GM23338 (cell line): ENCODE data around the gene MTAP. TPM values are rescaled to one million over a fixed set of nuclear protein-coding genes. Genes with fewer than 3 reads are reported as not detected.

ENCODE experiments used
- ATAC-seq: fragments of 200-7000 bp; cut with Tn5 transposase; 3 replicates; pipeline ENCODE4 v1.9.1; 2020
- DNase-seq: peaks from one replicate; pipeline ENCODE4 v3.0.0-alpha.2; 2015; ENCODE audit warnings: low spot score
- H2AFZ ChIP-seq: fragments of 200-600 bp; sonication (generic); 2 replicates; pipeline ENCODE4 v1.8.0; 2016; ENCODE audit warnings: antibody characterized with exemption, mild to moderate bottlenecking, moderate library complexity
- H3F3A ChIP-seq: fragments of 200-600 bp; sonication (generic); replicated peaks from 2 replicates; pipeline ENCODE4 v1.8.0; 2017; ENCODE audit warnings: antibody characterized with exemption, mixed run types, low read depth
- H3K27ac ChIP-seq: fragments of 200-600 bp; sonication (generic); 2 replicates; pipeline ENCODE4 v1.6.1; 2016; ENCODE audit warnings: low read depth
- H3K27me3 ChIP-seq: fragments of 200-600 bp; sonication (generic); 2 replicates; pipeline ENCODE4 v1.8.0; 2016; ENCODE audit warnings: mild to moderate bottlenecking, mixed run types, moderate library complexity; ENCODE audit not compliant: insufficient read depth
- H3K36me3 ChIP-seq: fragments of 200-600 bp; sonication (generic); 2 replicates; pipeline ENCODE4 v1.8.0; 2016; ENCODE audit warnings: mild to moderate bottlenecking; ENCODE audit not compliant: insufficient read depth
- H3K4me1 ChIP-seq: fragments of 200-600 bp; sonication (generic); 2 replicates; pipeline ENCODE4 v1.8.0; 2016; ENCODE audit warnings: mild to moderate bottlenecking, moderate library complexity; ENCODE audit not compliant: insufficient read depth
- H3K4me2 ChIP-seq: fragments of 200-600 bp; sonication (generic); 2 replicates; pipeline ENCODE4 v1.7.1; 2017; ENCODE audit warnings: mixed run types
- H3K4me3 ChIP-seq: fragments of 200-600 bp; sonication (generic); 2 replicates; pipeline ENCODE4 v1.6.1; 2016; ENCODE audit warnings: mixed run types
- H3K79me2 ChIP-seq: fragments of 200-600 bp; sonication (generic); replicated peaks from 2 replicates; pipeline ENCODE4 v1.8.0; 2017; ENCODE audit warnings: mild to moderate bottlenecking; ENCODE audit not compliant: insufficient read depth
- H3K9me2 ChIP-seq: fragments of 200-600 bp; sonication (generic); 2 replicates; pipeline ENCODE4 v1.8.0; 2017; ENCODE audit not compliant: insufficient read depth
- H4K20me1 ChIP-seq: fragments of 200-600 bp; sonication (generic); replicated peaks from 2 replicates; pipeline ENCODE4 v1.8.0; 2017; ENCODE audit warnings: mild to moderate bottlenecking; ENCODE audit not compliant: insufficient read depth
- H3K27ac Mint-ChIP-seq: 2 replicates; pipeline ENCODE4 v1.8.0; 2020; ENCODE audit warnings: inconsistent platforms, mild to moderate bottlenecking, moderate library complexity, mixed read lengths
- H3K27me3 Mint-ChIP-seq: 3 replicates; pipeline ENCODE4 v1.8.0; 2022; ENCODE audit warnings: low read depth, mild to moderate bottlenecking, moderate library complexity, mixed read lengths, inconsistent platforms; ENCODE audit not compliant: insufficient read depth, poor library complexity
- H3K36me3 Mint-ChIP-seq: 3 replicates; pipeline ENCODE4 v1.8.0; 2021; ENCODE audit warnings: low read depth, mild to moderate bottlenecking, inconsistent platforms, moderate library complexity, mixed read lengths
- H3K4me1 Mint-ChIP-seq: 3 replicates; pipeline ENCODE4 v1.8.0; 2020; ENCODE audit warnings: mild to moderate bottlenecking, inconsistent platforms, mixed read lengths
- H3K4me3 Mint-ChIP-seq: 3 replicates; pipeline ENCODE4 v1.8.0; 2021; ENCODE audit warnings: moderate library complexity, mild to moderate bottlenecking, inconsistent platforms, mixed read lengths
- H3K9me3 Mint-ChIP-seq: 3 replicates; pipeline ENCODE4 v1.8.0; 2020; ENCODE audit warnings: moderate library complexity, mild to moderate bottlenecking, inconsistent platforms, mixed read lengths
- CREB1 ChIP-seq: fragments of 250-450 bp; sonication (Bioruptor Pico); IDR thresholded peaks from 2 replicates; pipeline ENCODE4 v1.5.0; 2020; ENCODE audit warnings: low read depth, mild to moderate bottlenecking, moderate library complexity
- CTCF ChIP-seq, 2 experiments: fragments of 200-600 bp in 1 of 2; sonication (generic) in 1 of 2; conservative IDR thresholded peaks; 2 replicates each; pipeline versions ENCODE4 v1.5.1 to v1.6.1; 2016 to 2017; ENCODE audit warnings: antibody characterized with exemption in 2 of 2, low read depth in 2 of 2, mild to moderate bottlenecking in 2 of 2, moderate library complexity in 1 of 2
- ETS1 ChIP-seq: IDR thresholded peaks from 2 replicates; pipeline ENCODE4 v1.6.1; 2016; ENCODE audit warnings: antibody characterized with exemption
- EZH2 ChIP-seq: fragments of 200-600 bp; sonication (generic); IDR thresholded peaks from one replicate; pipeline ENCODE4 v1.8.0; 2017; ENCODE audit warnings: antibody characterized with exemption, mild to moderate bottlenecking, low read depth; ENCODE audit not compliant: unreplicated experiment
- JUNB ChIP-seq: IDR thresholded peaks from one replicate; pipeline ENCODE4 v1.6.1; 2016; ENCODE audit warnings: antibody characterized with exemption; ENCODE audit not compliant: unreplicated experiment
- POLR2AphosphoS5 ChIP-seq: IDR thresholded peaks from 2 replicates; pipeline ENCODE4 v1.6.1; 2016; ENCODE audit warnings: antibody characterized with exemption, low read depth
- STAT1 ChIP-seq: IDR thresholded peaks from one replicate; pipeline ENCODE4 v1.6.1; 2016; ENCODE audit warnings: antibody characterized with exemption; ENCODE audit not compliant: unreplicated experiment
- ZNF114 ChIP-seq: fragments of 250-450 bp; sonication (Bioruptor Pico); IDR thresholded peaks from 2 replicates; pipeline ENCODE4 v1.5.0; 2020; ENCODE audit warnings: mild to moderate bottlenecking, moderate library complexity
- ZNF331 ChIP-seq: fragments of 250-450 bp; sonication (Bioruptor Pico); IDR thresholded peaks from 2 replicates; pipeline ENCODE4 v1.5.0; 2020; ENCODE audit warnings: low read depth, mild to moderate bottlenecking, moderate library complexity
- ZNF462 ChIP-seq: fragments of 250-450 bp; sonication (Bioruptor Pico); IDR thresholded peaks from 2 replicates; pipeline ENCODE4 v1.5.0; 2020; ENCODE audit warnings: mild to moderate bottlenecking, moderate library complexity
- polyA plus RNA-seq: library from polyadenylated mRNA; unstranded; fragments of >200 nt; fragmentation: Nextera tagmentation; extraction: Ambion mirVana; gene quantifications from 2 replicates; pipeline ENCODE4 v1.2.1, GENCODE V29; 2016
- total RNA-seq: library from RNA; depleted of rRNA; stranded (reverse); fragments of >200 nt; shearing (Covaris generic); gene quantifications from 2 replicates; pipeline ENCODE4 v1.2.3, GENCODE V29; 2014

MTAP gene
- total and polyA plus RNA-seq, 2 experiments from 2014 or later: 61.8 to 70.0 TPM

- Histone ChIP-seq H3K27me3 (peaks cover 18% of the 10 kb centered on the region), H4K20me1 (peaks cover 43% of the 10 kb centered on the region), H3K4me1 (peaks cover 21% of the 10 kb centered on the region), H3K36me3 (peaks cover 14% of the 10 kb centered on the region), H3K79me2 (peaks cover 70% of the 10 kb centered on the region), H2AFZ (no peak overlapping the region), H3K27ac (no peak overlapping the region), H3K4me2 (peak overlapping the region; percentile 98), H3K9me2 (no peaks in the 10 kb centered on the region), H3K4me3 (peak overlapping the region; percentile 94), H3F3A (0 out of 2 replicates have a peak, but pooled peaks cover 4% of the 10 kb centered on the region)
- Mint-ChIP-seq H3K36me3 (peaks cover 61% of the 10 kb centered on the region), H3K4me3 (peak overlapping the region; percentile 100), H3K4me1 (peaks cover 32% of the 10 kb centered on the region), H3K9me3 (no peaks in the 10 kb centered on the region; the same call in 2 of the 3 replicates), H3K27ac (no peak overlapping the region), H3K27me3 (peaks cover 23% of the 10 kb centered on the region)
- no peak for ATAC-seq
- DNase-seq: no peak
- no peak for TF ChIP-seq CREB1 (CRISPR knock-in tag)
- TF ChIP-seq POLR2AphosphoS5: no peak
- no peak for TF ChIP-seq ZNF331 (CRISPR knock-in tag)
- TF ChIP-seq STAT1: no peak
- no peak for TF ChIP-seq ETS1
- TF ChIP-seq EZH2: no peak
Observed at GRCh38 chr9:21804791-21805190, 2.4 kb downstream of the MTAP start.

GRCh38 chr9:21806644-21807043 lies 4.2 kb downstream of the MTAP start:
- Mint-ChIP-seq H3K36me3 (peaks cover 75% of the 10 kb centered on the region), H3K4me1 (peaks cover 31% of the 10 kb centered on the region), H3K9me3 (no peaks in the 10 kb centered on the region; the same call in 2 of the 3 replicates), H3K4me3 (no peak overlapping the region), H3K27ac (no peak overlapping the region), H3K27me3 (peaks cover 21% of the 10 kb centered on the region)
- 0 out of 2 replicates have a peak, but pooled peaks cover 4% of the 10 kb centered on the region for H3F3A ChIP-seq
- peaks cover 56% of the 10 kb centered on the region for H4K20me1 ChIP-seq
- H3K4me1 ChIP-seq: peaks cover 21% of the 10 kb centered on the region
- H3K4me2 ChIP-seq: no peak overlapping the region
- H3K4me3 ChIP-seq: no peak overlapping the region
- DNase-seq: no peak
- TF ChIP-seq ZNF114 (CRISPR knock-in tag): no peak
- no peak for TF ChIP-seq JUNB
- no peak for TF ChIP-seq CTCF (conservative IDR thresholded peaks at IDR 0.05; ENCODE audit: low read depth in 2 of 2)
- no peak for TF ChIP-seq ZNF462 (CRISPR knock-in tag)
- H3K27ac ChIP-seq: no peak overlapping the region
- peaks cover 86% of the 10 kb centered on the region for H3K79me2 ChIP-seq
- ATAC-seq: no peak
- H2AFZ ChIP-seq: no peak overlapping the region
- peaks cover 14% of the 10 kb centered on the region for H3K36me3 ChIP-seq
- H3K9me2 ChIP-seq: no peaks in the 10 kb centered on the region
- H3K27me3 ChIP-seq: no peaks in the 10 kb centered on the region
